Pulmonary artery endothelial cell (primary cell): Measurements from ENCODE around the gene UBE2J2. TPM values are rescaled to one million over a fixed set of nuclear protein-coding genes. Genes with fewer than 3 reads are reported as not detected.

Source experiments
- DNase-seq: peaks from one replicate; pipeline ENCODE4 v3.0.0-alpha.2; 2011; ENCODE audit warnings: low read depth, low spot score
- total RNA-seq: library from RNA; depleted of rRNA; stranded (reverse); fragments of >200 nt; gene quantifications from 2 replicates; pipeline ENCODE4 v1.2.3, GENCODE V29; 2014

The UBE2J2 gene
- total RNA-seq, 1 donor from 2014 or later, result 47.9 TPM

GRCh38 chr1:1281533-1282321 is 8.1 kb upstream of the UBE2J2 start:
- DNase-seq, result peak; percentile 33

GRCh38 chr1:1280782-1281481 is 7.3 kb upstream of the UBE2J2 start:
- no peak for DNase-seq

- DNase-seq, result no peak
Measured at GRCh38 chr1:1279028-1279427, 5.4 kb upstream of the UBE2J2 start.

GRCh38 chr1:1278620-1279019 is 5.0 kb upstream of the UBE2J2 start:
- no peak for DNase-seq

GRCh38 chr1:1275836-1276235 is 2.2 kb upstream of the UBE2J2 start:
- DNase-seq, result no peak

GRCh38 chr1:1274931-1275431 is 1.3 kb upstream of the UBE2J2 start:
- no peak for DNase-seq

GRCh38 chr1:1274299-1274930 is 761 bp upstream of the UBE2J2 start:
- DNase-seq, result no peak

- DNase-seq, result no peak
Measured at GRCh38 chr1:1273209-1273511, 494 bp downstream of the UBE2J2 start.

- DNase-seq, result no peak
Measured at GRCh38 chr1:1272341-1273208, 1.1 kb downstream of the UBE2J2 start.

- no peak for DNase-seq
Measured at GRCh38 chr1:1270813-1271212, 2.8 kb downstream of the UBE2J2 start.

GRCh38 chr1:1268284-1268682 is 5.4 kb downstream of the UBE2J2 start:
- DNase-seq, result no peak

GRCh38 chr1:1267488-1268283 is 6.0 kb downstream of the UBE2J2 start:
- no peak for DNase-seq

- DNase-seq, result no peak
Measured at GRCh38 chr1:1264868-1265272, 8.8 kb downstream of the UBE2J2 start.

- no peak for DNase-seq
Measured at GRCh38 chr1:1264026-1264425, 9.6 kb downstream of the UBE2J2 start.

- no peak for DNase-seq
Measured at GRCh38 chr1:1262758-1263157, 10.9 kb downstream of the UBE2J2 start.

GRCh38 chr1:1262071-1262470 is 11.6 kb downstream of the UBE2J2 start:
- DNase-seq, result no peak

GRCh38 chr1:1260843-1261560 is 12.7 kb downstream of the UBE2J2 start:
- no peak for DNase-seq

GRCh38 chr1:1259951-1260600 is 13.6 kb downstream of the UBE2J2 start:
- no peak for DNase-seq

- DNase-seq, result no peak
Measured at GRCh38 chr1:1259540-1259939, 14.1 kb downstream of the UBE2J2 start.

GRCh38 chr1:1259119-1259488 is 14.6 kb downstream of the UBE2J2 start:
- no peak for DNase-seq
